GM23338 (cell line): ENCODE results near the gene EPHA8.

Source experiments
- CTCF ChIP-seq, 2 experiments: fragments of 200-600 bp in 1 of 2; sonication (generic) in 1 of 2; conservative IDR thresholded peaks; 2 replicates each; pipeline versions ENCODE4 v1.5.1 to v1.6.1; 2016 to 2017; ENCODE audit warnings: antibody characterized with exemption in 2 of 2, low read depth in 2 of 2, mild to moderate bottlenecking in 2 of 2, moderate library complexity in 1 of 2
- JUNB ChIP-seq: IDR thresholded peaks from one replicate; pipeline ENCODE4 v1.6.1; 2016; ENCODE audit warnings: antibody characterized with exemption; ENCODE audit not compliant: unreplicated experiment
- POLR2AphosphoS5 ChIP-seq: IDR thresholded peaks from 2 replicates; pipeline ENCODE4 v1.6.1; 2016; ENCODE audit warnings: antibody characterized with exemption, low read depth
- REST ChIP-seq: IDR thresholded peaks from one replicate; pipeline ENCODE4 v1.6.1; 2018; ENCODE audit warnings: antibody characterized with exemption; ENCODE audit not compliant: unreplicated experiment
- ZNF331 ChIP-seq: fragments of 250-450 bp; sonication (Bioruptor Pico); IDR thresholded peaks from 2 replicates; pipeline ENCODE4 v1.5.0; 2020; ENCODE audit warnings: low read depth, mild to moderate bottlenecking, moderate library complexity

GRCh38 chr1:22600071-22600816 lies 37.0 kb downstream of the EPHA8 start:
- TF ChIP-seq POLR2AphosphoS5 (no peak), CTCF (conservative IDR thresholded peaks at IDR 0.05; ENCODE audit: low read depth in 2 of 2) (no peak), JUNB (no peak), ZNF331 (no peak), REST (no peak)
